ENCODE data around the gene HPCAL4.

HPCAL4 gene

DNA sequence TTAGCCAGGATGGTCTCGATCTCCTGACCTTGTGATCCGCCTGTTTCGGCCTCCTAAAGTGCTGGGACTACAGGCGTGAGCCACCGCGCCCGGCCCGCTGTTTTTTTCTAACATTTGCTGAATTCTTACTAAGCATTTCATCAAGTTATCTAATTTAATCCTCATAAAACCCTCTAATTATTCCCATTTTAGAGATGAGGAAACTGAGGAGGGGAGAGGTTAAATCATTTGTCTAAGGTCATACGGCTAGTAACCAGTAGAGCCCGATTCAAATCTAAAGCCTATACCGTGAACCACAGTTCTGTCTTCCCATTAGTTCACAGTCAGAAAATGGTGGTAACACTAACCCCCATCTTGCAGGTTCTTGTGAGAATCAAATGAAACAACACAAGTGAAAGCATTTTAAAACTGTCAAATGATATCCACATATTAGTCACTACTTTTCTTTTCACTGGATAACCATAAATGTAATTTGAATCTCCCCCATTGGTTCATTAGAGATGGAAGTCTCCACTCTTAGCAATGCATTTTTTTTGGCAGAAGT lies 62.4 kb downstream of the HPCAL4 start:
- no peak overlapping the region for H3K9ac ChIP-seq (ENCODE audit: low read length in 2 of 2)
- H3K36me3 ChIP-seq (ENCODE audit: control insufficient read depth in 2 of 2, insufficient read depth in 2 of 2, low read length in 2 of 2): peaks cover 2 to 5% of the 10 kb centered on the region in 2 donors
- H3K4me3 ChIP-seq (ENCODE audit: low read length in 2 of 2): no peak overlapping the region
- peaks cover 28% of the 10 kb centered on the region for H3K4me1 ChIP-seq (ENCODE audit: control insufficient read depth, insufficient read depth, low read length)
- H3K9me3 ChIP-seq (ENCODE audit: control insufficient read depth in 2 of 2, low read length in 2 of 2): no peaks in the 10 kb centered on the region
- peaks cover 5 to 6% of the 10 kb centered on the region in 2 donors for H3K27me3 ChIP-seq (ENCODE audit: control insufficient read depth in 1 of 2, insufficient read depth in 2 of 2, low read length in 2 of 2)
- no peak overlapping the region for H3K27ac ChIP-seq (ENCODE audit: low read length)
